ENCODE measurements around the gene ZFR. TPM values are rescaled to one million over a fixed set of nuclear protein-coding genes. Genes with fewer than 3 reads are reported as not detected.

The ZFR gene
- total and polyA plus RNA-seq, 9 of the 15 experiments (the other 6 are each of a cell fraction or from before 2014, with no cell fraction given), result 35.5 to 108 (median 71.1) TPM

DNA sequence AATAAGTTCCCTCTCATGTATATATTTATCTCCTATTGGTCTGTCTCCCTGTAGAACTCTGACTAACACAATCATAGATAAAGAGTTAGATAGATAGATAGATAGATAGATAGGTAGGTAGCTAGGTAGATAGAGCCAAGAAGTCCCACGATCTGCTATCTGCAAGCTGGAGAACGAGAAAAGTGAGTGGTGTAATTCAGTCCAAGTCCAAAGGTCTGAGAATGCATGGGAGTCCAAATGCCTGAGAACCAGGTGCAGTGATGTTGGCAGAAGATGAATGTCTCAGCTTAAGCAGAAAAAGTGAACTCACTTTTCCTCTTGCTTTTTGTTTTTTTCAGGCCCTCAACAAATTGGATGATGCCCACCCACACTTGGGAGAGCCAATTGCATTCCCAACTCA is 37.7 kb upstream of the ZFR start (continued):
- TF ChIP-seq DDX20 (tag; IDR thresholded peaks at IDR 0.05; ENCODE audit: low read depth) (no peak), SRSF1 (IDR thresholded peaks at IDR 0.05; ENCODE audit: low read depth, low read length) (no peak), ZFX (CRISPR knock-in tag; IDR thresholded peaks at IDR 0.05) (no peak), POLR2H (tag; IDR thresholded peaks at IDR 0.05; ENCODE audit: low read depth) (no peak), COPS2 (conservative IDR thresholded peaks at IDR 0.05) (no peak)
- TF ChIP-seq, protein P1, sequence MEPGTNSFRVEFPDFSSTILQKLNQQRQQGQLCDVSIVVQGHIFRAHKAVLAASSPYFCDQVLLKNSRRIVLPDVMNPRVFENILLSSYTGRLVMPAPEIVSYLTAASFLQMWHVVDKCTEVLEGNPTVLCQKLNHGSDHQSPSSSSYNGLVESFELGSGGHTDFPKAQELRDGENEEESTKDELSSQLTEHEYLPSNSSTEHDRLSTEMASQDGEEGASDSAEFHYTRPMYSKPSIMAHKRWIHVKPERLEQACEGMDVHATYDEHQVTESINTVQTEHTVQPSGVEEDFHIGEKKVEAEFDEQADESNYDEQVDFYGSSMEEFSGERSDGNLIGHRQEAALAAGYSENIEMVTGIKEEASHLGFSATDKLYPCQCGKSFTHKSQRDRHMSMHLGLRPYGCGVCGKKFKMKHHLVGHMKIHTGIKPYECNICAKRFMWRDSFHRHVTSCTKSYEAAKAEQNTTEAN (CRISPR knock-in tag; IDR thresholded peaks at IDR 0.05), result no peak

GRCh38 chr5:32479096-32479495 is 34.6 kb upstream of the ZFR start:
- intact Hi-C loops (cut with micrococcal nuclease), result no loop called here
- Histone ChIP-seq H4K20me1 (replicated peaks; ENCODE audit: control insufficient read depth, insufficient read depth, low read length) (no peaks in the 10 kb centered on the region), H3K4me1 (replicated peaks in 1 of 2; ENCODE audit: control insufficient read depth in 2 of 2, insufficient read depth in 2 of 2, low read length in 2 of 2) (no peaks in the 10 kb centered on the region), H3K36me3 (ENCODE audit: control insufficient read depth, insufficient read depth, low read length) (no peaks in the 10 kb centered on the region), H3K27me3 (ENCODE audit: control insufficient read depth in 2 of 2, insufficient read depth in 2 of 2, low read length in 2 of 2) (peaks cover 11 to 18% of the 10 kb centered on the region in 2 experiments; a peak in 3 of 5 replicates), H3K4me3 (no peak overlapping the region), H3K9me1 (ENCODE audit: control insufficient read depth, insufficient read depth, low read length) (no peaks in the 10 kb centered on the region), H3K9me3 (replicated peaks; ENCODE audit: control insufficient read depth, insufficient read depth, low read depth, low read length) (no peaks in the 10 kb centered on the region), H3K9ac (ENCODE audit: insufficient read depth in 1 of 2, low read depth in 2 of 2, low read length in 2 of 2) (no peak overlapping the region), H3K4me2 (ENCODE audit: insufficient read depth, low read length) (no peak overlapping the region), H2AFZ (ENCODE audit: low read depth, low read length) (no peak overlapping the region), H3K79me2 (ENCODE audit: control insufficient read depth, insufficient read depth, low read length) (no peaks in the 10 kb centered on the region), H3K27ac (ENCODE audit: extremely low read depth, low read depth, low read length) (no peak overlapping the region)
- BruUV-seq (replicated peaks), result no TSS peak
- DNase-seq (ENCODE audit: extremely low read depth in 1 of 4, low spot score in 3 of 4), result no peak
- no peak for ATAC-seq
- ChIA-PET POLR2A (no interaction called here), CTCF (ENCODE audit: low intra/inter-chr PET ratio) (no interaction called here)
- in situ Hi-C loops (cut with MboI), result no loop called here
- TF ChIP-seq ZNF780A (CRISPR knock-in tag; IDR thresholded peaks at IDR 0.05) (no peak), KLF16 (IDR thresholded peaks at IDR 0.05) (no peak)
- TF ChIP-seq, protein P2, sequence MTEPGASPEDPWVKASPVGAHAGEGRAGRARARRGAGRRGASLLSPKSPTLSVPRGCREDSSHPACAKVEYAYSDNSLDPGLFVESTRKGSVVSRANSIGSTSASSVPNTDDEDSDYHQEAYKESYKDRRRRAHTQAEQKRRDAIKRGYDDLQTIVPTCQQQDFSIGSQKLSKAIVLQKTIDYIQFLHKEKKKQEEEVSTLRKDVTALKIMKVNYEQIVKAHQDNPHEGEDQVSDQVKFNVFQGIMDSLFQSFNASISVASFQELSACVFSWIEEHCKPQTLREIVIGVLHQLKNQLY (CRISPR knock-in tag; conservative IDR thresholded peaks at IDR 0.05), result no peak
- WGBS (ENCODE audit: insufficient coverage, low coverage, missing lambda C conversion rate), result 1% methylated on average over 4 of the region's 4 CpGs
- no peak for FAIRE-seq
